ENCODE measurements around the gene ISY1.

DNA sequence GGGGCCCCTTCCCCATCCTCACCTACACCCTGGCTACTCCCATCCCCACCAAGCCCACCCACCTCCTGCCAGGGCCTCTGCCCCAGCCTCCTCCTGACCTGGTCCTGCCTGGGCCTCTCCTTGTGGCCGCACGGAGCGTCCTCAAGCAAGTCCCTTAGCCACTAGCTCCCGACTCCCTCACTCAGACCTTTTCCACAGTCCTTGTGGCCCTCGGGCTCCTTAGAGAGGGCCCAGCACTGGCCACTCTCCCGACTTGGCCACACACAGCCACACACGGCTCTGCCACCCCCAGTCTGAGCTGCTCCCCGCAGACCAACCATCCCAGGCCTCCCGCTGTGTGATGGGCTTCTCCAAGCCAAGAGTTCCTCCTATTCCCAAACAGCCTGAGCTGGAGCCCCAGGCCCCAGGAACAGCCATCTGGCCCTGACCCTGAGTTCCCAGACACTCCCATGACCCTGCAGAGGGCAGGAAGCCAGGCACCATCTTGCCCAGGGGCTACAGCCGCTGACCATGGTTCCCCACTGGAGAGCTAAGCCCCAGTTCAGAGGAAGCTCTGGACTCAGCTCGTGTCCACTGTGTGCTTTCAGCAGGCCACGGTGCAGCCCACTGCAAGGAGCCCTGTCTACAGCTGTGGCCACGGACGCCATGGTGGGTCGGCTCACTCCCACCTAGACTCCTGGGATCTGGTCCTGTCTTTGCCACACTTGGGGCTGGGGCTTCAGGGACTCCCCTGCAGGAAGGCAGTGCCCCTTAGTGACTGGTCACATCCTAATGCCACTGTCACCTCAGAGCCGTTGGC is 32.3 kb downstream of the ISY1 start:
- TF ChIP-seq, protein P1, sequence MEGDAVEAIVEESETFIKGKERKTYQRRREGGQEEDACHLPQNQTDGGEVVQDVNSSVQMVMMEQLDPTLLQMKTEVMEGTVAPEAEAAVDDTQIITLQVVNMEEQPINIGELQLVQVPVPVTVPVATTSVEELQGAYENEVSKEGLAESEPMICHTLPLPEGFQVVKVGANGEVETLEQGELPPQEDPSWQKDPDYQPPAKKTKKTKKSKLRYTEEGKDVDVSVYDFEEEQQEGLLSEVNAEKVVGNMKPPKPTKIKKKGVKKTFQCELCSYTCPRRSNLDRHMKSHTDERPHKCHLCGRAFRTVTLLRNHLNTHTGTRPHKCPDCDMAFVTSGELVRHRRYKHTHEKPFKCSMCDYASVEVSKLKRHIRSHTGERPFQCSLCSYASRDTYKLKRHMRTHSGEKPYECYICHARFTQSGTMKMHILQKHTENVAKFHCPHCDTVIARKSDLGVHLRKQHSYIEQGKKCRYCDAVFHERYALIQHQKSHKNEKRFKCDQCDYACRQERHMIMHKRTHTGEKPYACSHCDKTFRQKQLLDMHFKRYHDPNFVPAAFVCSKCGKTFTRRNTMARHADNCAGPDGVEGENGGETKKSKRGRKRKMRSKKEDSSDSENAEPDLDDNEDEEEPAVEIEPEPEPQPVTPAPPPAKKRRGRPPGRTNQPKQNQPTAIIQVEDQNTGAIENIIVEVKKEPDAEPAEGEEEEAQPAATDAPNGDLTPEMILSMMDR (IDR thresholded peaks at IDR 0.05) = no peak
- TF ChIP-seq POLR2A (IDR thresholded peaks at IDR 0.05) = no peak
